ENCODE data around the gene GRB10. TPM values are rescaled to one million over a fixed set of nuclear protein-coding genes. Genes with fewer than 3 reads are reported as not detected.

GRB10 gene
- total RNA-seq, 1 donor from 2014 or later: not detected

GRCh38 chr7:50791363-50791937, 8.8 kb upstream of the GRB10 start:
- Mint-ChIP-seq H3K27me3 (peaks cover 54% of the 10 kb centered on the region), H3K4me1 (peaks cover 12% of the 10 kb centered on the region), H3K9me3 (peaks cover 11% of the 10 kb centered on the region), H3K4me3 (no peak overlapping the region), H3K27ac (no peak overlapping the region), H3K36me3 (ENCODE audit: low read depth) (no peaks in the 10 kb centered on the region)
- intact Hi-C loops (cut with micrococcal nuclease): no loop called here
- ATAC-seq (ENCODE audit: low read depth) (no peak), DNase-seq (no peak)
- ChIA-PET POLR2A (interaction anchor here (0.5 kb wide), 1 partner anchor 586 kb away, joined by 3 read pairs; no protein-coding TSS in a partner anchor), CTCF (no interaction called here)
- no peak for TF ChIP-seq CTCF (IDR thresholded peaks at IDR 0.05)

GRCh38 chr7:50790381-50790780, 7.7 kb upstream of the GRB10 start:
- intact Hi-C loops (cut with micrococcal nuclease): no loop called here
- peaks cover 11% of the 10 kb centered on the region for H3K9me3 Mint-ChIP-seq
- H3K4me3 Mint-ChIP-seq: no peak overlapping the region
- DNase-seq (no peak), ATAC-seq (ENCODE audit: low read depth) (no peak)
- H3K27me3 Mint-ChIP-seq: peaks cover 51% of the 10 kb centered on the region
- POLR2A ChIA-PET: no interaction called here
- H3K4me1 Mint-ChIP-seq: peaks cover 12% of the 10 kb centered on the region
- no peak for TF ChIP-seq CTCF (IDR thresholded peaks at IDR 0.05)
- CTCF ChIA-PET: no interaction called here
- H3K36me3 Mint-ChIP-seq (ENCODE audit: low read depth): no peaks in the 10 kb centered on the region
- H3K27ac Mint-ChIP-seq: no peak overlapping the region

- ChIA-PET POLR2A (no interaction called here), CTCF (no interaction called here)
- no peaks in the 10 kb centered on the region for H3K36me3 Mint-ChIP-seq (ENCODE audit: low read depth)
- ATAC-seq (ENCODE audit: low read depth) (no peak), DNase-seq (no peak)
- no peak overlapping the region for H3K4me3 Mint-ChIP-seq
- H3K9me3 Mint-ChIP-seq: peaks cover 11% of the 10 kb centered on the region
- H3K4me1 Mint-ChIP-seq: peaks cover 8% of the 10 kb centered on the region
- TF ChIP-seq CTCF (IDR thresholded peaks at IDR 0.05): no peak
- no peak overlapping the region for H3K27ac Mint-ChIP-seq
- peaks cover 47% of the 10 kb centered on the region for H3K27me3 Mint-ChIP-seq
- intact Hi-C loops (cut with micrococcal nuclease): no loop called here
Observed at GRCh38 chr7:50788382-50788781, 5.7 kb upstream of the GRB10 start.

- H3K36me3 Mint-ChIP-seq (ENCODE audit: low read depth): no peaks in the 10 kb centered on the region
- ChIA-PET POLR2A (no interaction called here), CTCF (no interaction called here)
- H3K4me1 Mint-ChIP-seq: peaks cover 12% of the 10 kb centered on the region
- no peak for DNase-seq
- H3K4me3 Mint-ChIP-seq: no peak overlapping the region
- no peak for TF ChIP-seq CTCF (IDR thresholded peaks at IDR 0.05)
- no peak overlapping the region for H3K27ac Mint-ChIP-seq
- no peak for ATAC-seq (ENCODE audit: low read depth)
- peaks cover 11% of the 10 kb centered on the region for H3K9me3 Mint-ChIP-seq
- peaks cover 51% of the 10 kb centered on the region for H3K27me3 Mint-ChIP-seq
- intact Hi-C loops (cut with micrococcal nuclease): no loop called here
Observed at GRCh38 chr7:50787825-50788224, 5.1 kb upstream of the GRB10 start.

- H3K36me3 Mint-ChIP-seq (ENCODE audit: low read depth): no peaks in the 10 kb centered on the region
- ChIA-PET POLR2A (no interaction called here), CTCF (no interaction called here)
- peaks cover 43% of the 10 kb centered on the region for H3K27me3 Mint-ChIP-seq
- no peak overlapping the region for H3K27ac Mint-ChIP-seq
- ATAC-seq (ENCODE audit: low read depth) (no peak), DNase-seq (no peak)
- H3K4me1 Mint-ChIP-seq: peaks cover 5% of the 10 kb centered on the region
- no peak for TF ChIP-seq CTCF (IDR thresholded peaks at IDR 0.05)
- H3K9me3 Mint-ChIP-seq: peaks cover 11% of the 10 kb centered on the region
- no peak overlapping the region for H3K4me3 Mint-ChIP-seq
- intact Hi-C loops (cut with micrococcal nuclease): no loop called here
Observed at GRCh38 chr7:50785346-50785745, 2.6 kb upstream of the GRB10 start.

Data from activated B cell treated with CpG ODN at 0.5 μM for 24 hours (primary cell).